ENCODE results near the gene CMPK1.

GRCh38 chr1:47410068-47410455 is 76.5 kb downstream of the CMPK1 start:
- no peak for TF ChIP-seq SUZ12 (IDR thresholded peaks at IDR 0.05; ENCODE audit: extremely low read depth, insufficient read depth, insufficient read length)
- no peak for TF ChIP-seq YY1 (IDR thresholded peaks at IDR 0.05; ENCODE audit: insufficient read depth, insufficient read length)
- no peak for TF ChIP-seq ZNF274 (IDR thresholded peaks at IDR 0.05; ENCODE audit: low read depth, low read length)
